B cell (primary cell): ENCODE data around the gene ADARB2. TPM values are rescaled to one million over a fixed set of nuclear protein-coding genes. Genes with fewer than 3 reads are reported as not detected.

Experiments used
- ATAC-seq: fragments of 200-7000 bp; cut with Tn5 transposase; one replicate; pipeline ENCODE4 v1.10.0; 2021; ENCODE audit warnings: low read depth, mild to moderate bottlenecking, moderate number of reproducible peaks, moderate library complexity
- CTCF ChIA-PET: fragments of 350-600 bp; sonication (Branson Sonifier 250); formaldehyde crosslinking; loops from one replicate; lab custom pipeline; 2021; ENCODE audit warnings: antibody characterized with exemption, inconsistent platforms; lab: Charles Lee
- POLR2A ChIA-PET: fragments of 350-600 bp; sonication (Branson Sonifier 250); formaldehyde crosslinking; loops from one replicate; lab custom pipeline; 2021; ENCODE audit warnings: antibody characterized with exemption; lab: Charles Lee
- DNase-seq: peaks from one replicate; pipeline ENCODE4 v3.0.0; 2013
- H2AFZ ChIP-seq: 2 replicates; pipeline ENCODE4 v1.6.1; 2012; ENCODE audit warnings: mild to moderate bottlenecking, low read depth, low read length; ENCODE audit not compliant: insufficient read depth, poor library complexity, severe bottlenecking
- H3K27ac ChIP-seq, 2 donors: 1 replicate in 1 of 2; 2 replicates in 1 of 2; pipeline ENCODE4 v1.5.1; 2012 to 2013; ENCODE audit warnings: low read length in 2 of 2, mild to moderate bottlenecking in 2 of 2, moderate library complexity in 1 of 2
- H3K27me3 ChIP-seq, 4 experiments: fragments of 200-600 bp in 1 of 4; sonication (generic) in 1 of 4; replicated peaks in 1 of 4; 1 replicate in 2 of 4; 2 replicates in 2 of 4; pipeline versions ENCODE4 v1.6.1 to v1.7.0; 2013 to 2016; ENCODE audit warnings: low read length in 3 of 4, mild to moderate bottlenecking in 2 of 4, mixed read lengths in 1 of 4, moderate library complexity in 1 of 4; ENCODE audit not compliant: insufficient read depth in 4 of 4, control insufficient read depth in 3 of 4; ENCODE audit errors: control extremely low read depth in 1 of 4
- H3K36me3 ChIP-seq, 2 experiments: replicated peaks in 1 of 2; 1 replicate in 1 of 2; 2 replicates in 1 of 2; pipeline versions ENCODE4 v1.6.1 to v1.7.1; 2013; ENCODE audit warnings: low read length in 1 of 2; ENCODE audit not compliant: insufficient read depth in 2 of 2, control insufficient read depth in 1 of 2; ENCODE audit errors: control extremely low read depth in 1 of 2, extremely low read depth in 1 of 2
- H3K4me1 ChIP-seq, 2 donors: fragments of 200-600 bp in 1 of 2; sonication (generic) in 1 of 2; 1 replicate in 1 of 2; 2 replicates in 1 of 2; pipeline versions ENCODE4 v1.5.1 to v1.6.1; 2013 to 2017; ENCODE audit warnings: low read length in 2 of 2; ENCODE audit not compliant: control insufficient read depth in 2 of 2, insufficient read depth in 2 of 2
- H3K4me2 ChIP-seq: replicated peaks from 2 replicates; pipeline ENCODE3; 2012; ENCODE audit warnings: mild to moderate bottlenecking, low read depth, low read length; ENCODE audit not compliant: poor library complexity, severe bottlenecking
- H3K4me3 ChIP-seq, 5 experiments: fragments of 200-600 bp in 1 of 5; sonication (generic) in 1 of 5; 1 replicate in 3 of 5; 2 replicates in 2 of 5; pipeline versions ENCODE4 v1.5.1 to v1.7.0; 2011 to 2016; ENCODE audit warnings: low read length in 4 of 5, mild to moderate bottlenecking in 4 of 5, low read depth in 2 of 5, control low read depth in 1 of 5, moderate library complexity in 1 of 5; ENCODE audit not compliant: insufficient read depth in 1 of 5; ENCODE audit errors: control extremely low read depth in 1 of 5, extremely low read depth in 1 of 5
- H3K79me2 ChIP-seq: fragments of 200-600 bp; sonication (generic); one replicate; pipeline ENCODE4 v1.6.0; 2016; ENCODE audit warnings: low read length; ENCODE audit not compliant: control insufficient read depth, insufficient read depth
- H3K9ac ChIP-seq: fragments of 200-600 bp; sonication (generic); 2 replicates; pipeline ENCODE4 v1.6.1; 2017; ENCODE audit warnings: mild to moderate bottlenecking, low read length, moderate library complexity
- H3K9me3 ChIP-seq, 3 donors: one replicate each; pipeline versions ENCODE4 v1.6.1 to v1.7.1; 2013; ENCODE audit warnings: low read length in 2 of 3; ENCODE audit not compliant: control insufficient read depth in 2 of 3, insufficient read depth in 1 of 3; ENCODE audit errors: control extremely low read depth in 1 of 3
- H4K20me1 ChIP-seq: 2 replicates; pipeline ENCODE4 v1.6.0; 2012; ENCODE audit warnings: mild to moderate bottlenecking, low read length; ENCODE audit not compliant: insufficient read depth, control insufficient read depth, poor library complexity, severe bottlenecking
- H3K27ac Mint-ChIP-seq: one replicate; pipeline ENCODE4 v1.8.0; 2021; ENCODE audit warnings: mixed read lengths
- H3K27me3 Mint-ChIP-seq: one replicate; pipeline ENCODE4 v1.8.0; 2021; ENCODE audit warnings: mixed read lengths
- H3K4me1 Mint-ChIP-seq: one replicate; pipeline ENCODE4 v1.8.0; 2021; ENCODE audit warnings: mixed read lengths
- H3K4me3 Mint-ChIP-seq: one replicate; pipeline ENCODE4 v1.8.0; 2021; ENCODE audit warnings: mixed read lengths
- H3K9me3 Mint-ChIP-seq: one replicate; pipeline ENCODE4 v1.8.0; 2022; ENCODE audit warnings: mixed read lengths; ENCODE audit not compliant: insufficient read depth
- CTCF ChIP-seq: fragments of 200-600 bp; IDR thresholded peaks from one replicate; pipeline ENCODE4 v1.8.0; 2022; ENCODE audit warnings: antibody characterized with exemption, mild to moderate bottlenecking
- EZH2 ChIP-seq: IDR thresholded peaks from 2 replicates; pipeline ENCODE4 v1.6.1; 2012; ENCODE audit warnings: borderline replicate concordance, low read depth, mild to moderate bottlenecking, moderate library complexity, low read length; ENCODE audit not compliant: insufficient read depth, poor library complexity, severe bottlenecking
- WGBS: methylation state at CpG from one replicate; pipeline ENCODE4 v1.1.5; 2013; ENCODE audit warnings: missing lambda C conversion rate; ENCODE audit not compliant: insufficient coverage; 5-methylcytosine and 5-hydroxymethylcytosine counted together
- intact Hi-C: fragments of 100-400 bp; cut with micrococcal nuclease; formaldehyde crosslinking; loops from one replicate; pipeline ENCODE4 v1.10.0; 2022
- polyA plus RNA-seq: library from polyadenylated mRNA; depleted of rRNA; stranded (reverse); fragments of >200 nt; gene quantifications from 2 replicates; pipeline ENCODE4 v1.2.3, GENCODE V29; 2012
- total RNA-seq, 2 donors: library from RNA; stranded (reverse); fragments of 120-200 nt in 1 of 2; gene quantifications; 1 replicate in 1 of 2; 2 replicates in 1 of 2; pipeline versions ENCODE4 v1.2.3 to v1.2.4, GENCODE V29; 2013 to 2022

Gene ADARB2
- total and polyA plus RNA-seq, 2 donors (not counting 1 experiment from before 2014, with no cell fraction given), result 0.13 to 0.96 TPM

- Histone ChIP-seq H3K27ac (no peak overlapping the region), H2AFZ (no peak overlapping the region), H3K79me2 (no peaks in the 10 kb centered on the region), H3K4me3 (no peak overlapping the region), H3K9ac (no peak overlapping the region), H3K4me1 (peaks cover 8 to 10% of the 10 kb centered on the region in 2 donors), H4K20me1 (no peaks in the 10 kb centered on the region), H3K36me3 (no peaks in the 10 kb centered on the region), H3K4me2 (no peak overlapping the region), H3K9me3 (peaks cover 0 to 15% (median 0%) of the 10 kb centered on the region in 3 donors), H3K27me3 (peaks cover 0 to 42% (median 15%) of the 10 kb centered on the region in 4 experiments)
- DNase-seq (no peak), ATAC-seq (no peak)
- Mint-ChIP-seq H3K4me3 (no peak overlapping the region), H3K27ac (no peak overlapping the region), H3K9me3 (no peaks in the 10 kb centered on the region), H3K27me3 (peaks cover 61% of the 10 kb centered on the region), H3K4me1 (peaks cover 9% of the 10 kb centered on the region)
- CTCF ChIA-PET, result no interaction called here
- POLR2A ChIA-PET, result no interaction called here
- intact Hi-C loops, result no loop called here
- TF ChIP-seq EZH2, result no peak
- no peak for TF ChIP-seq CTCF
- 77% methylated on average over 9 of the region's 10 CpGs for WGBS
Measured at GRCh38 chr10:1743141-1743540, 5.8 kb upstream of the ADARB2 start.

GRCh38 chr10:1741450-1741849 is 4.1 kb upstream of the ADARB2 start:
- H3K36me3 ChIP-seq, result no peaks in the 10 kb centered on the region
- H3K4me1 ChIP-seq, result peaks cover 23 to 26% of the 10 kb centered on the region in 2 donors
- intact Hi-C loops, result no loop called here
- H3K27me3 ChIP-seq, result peaks cover 0 to 57% (median 26%) of the 10 kb centered on the region in 4 experiments
- Mint-ChIP-seq H3K4me3 (no peak overlapping the region), H3K9me3 (no peaks in the 10 kb centered on the region), H3K27me3 (peaks cover 72% of the 10 kb centered on the region), H3K4me1 (peaks cover 22% of the 10 kb centered on the region), H3K27ac (no peak overlapping the region)
- POLR2A ChIA-PET, result no interaction called here
- peaks cover 0 to 9% (median 0%) of the 10 kb centered on the region in 3 donors for H3K9me3 ChIP-seq
- TF ChIP-seq EZH2 (no peak), CTCF (no peak)
- H3K9ac ChIP-seq, result no peak overlapping the region
- ATAC-seq (no peak), DNase-seq (no peak)
- H2AFZ ChIP-seq, result no peak overlapping the region
- WGBS, result no CpG with 5 or more reads among the region's 2 CpGs
- no peaks in the 10 kb centered on the region for H4K20me1 ChIP-seq
- H3K4me3 ChIP-seq, result no peak overlapping the region
- CTCF ChIA-PET, result no interaction called here
- no peaks in the 10 kb centered on the region for H3K79me2 ChIP-seq
- no peak overlapping the region for H3K27ac ChIP-seq
- H3K4me2 ChIP-seq, result no peak overlapping the region
